Measurements from ENCODE around the gene B4GALT2. TPM values are rescaled to one million over a fixed set of nuclear protein-coding genes. Genes with fewer than 3 reads are reported as not detected.

The B4GALT2 gene
- polyA plus RNA-seq, 4 donors = 37.3 to 58.4 (median 42.3) TPM

Other genes with a start within 250 kb of the B4GALT2 start
- 1 to 10 TPM; 1.2 to 2.4 (median 1.9) TPM for gene ARTN, start 45.4 kb upstream of the B4GALT2 start, polyA plus RNA-seq (ENCODE audit: insufficient read length in 4 of 4)
- 10 to 100 TPM; 32.2 to 48.9 (median 39.3) TPM for gene IPO13, start 32.3 kb upstream of the B4GALT2 start, polyA plus RNA-seq (ENCODE audit: insufficient read length in 4 of 4)
- 10 to 100 TPM; 20.8 to 24.9 (median 22.9) TPM for gene DPH2, start 9.2 kb upstream of the B4GALT2 start, polyA plus RNA-seq (ENCODE audit: insufficient read length in 4 of 4)
- 100 to 1,000 TPM; 146 to 165 (median 151) TPM for gene ATP6V0B, start 4.2 kb upstream of the B4GALT2 start, polyA plus RNA-seq (ENCODE audit: insufficient read length in 4 of 4)
- gene CCDC24, start 12.4 kb downstream of the B4GALT2 start, polyA plus RNA-seq (ENCODE audit: insufficient read length in 4 of 4) = 10 to 100 TPM; 13.2 to 30.1 (median 23.5) TPM
- gene SLC6A9, start 52.3 kb downstream of the B4GALT2 start, polyA plus RNA-seq (ENCODE audit: insufficient read length in 4 of 4) = 1 to 10 TPM; 5.6 to 8.8 (median 6.9) TPM
- gene KLF17, start 139.6 kb downstream of the B4GALT2 start, polyA plus RNA-seq (ENCODE audit: insufficient read length in 4 of 4) = under 1 TPM in 1 of 4 donors, not detected in 3; 0.03 TPM
- not detected for gene KLF18, start 162.4 kb downstream of the B4GALT2 start, polyA plus RNA-seq (ENCODE audit: insufficient read length in 4 of 4)
- 10 to 100 TPM; 53.2 to 74.3 (median 61.3) TPM for gene DMAP1, start 234.3 kb downstream of the B4GALT2 start, polyA plus RNA-seq (ENCODE audit: insufficient read length in 4 of 4)